ENCODE measurements around the gene MAST4. TPM values are rescaled to one million over a fixed set of nuclear protein-coding genes. Genes with fewer than 3 reads are reported as not detected.

Gene MAST4
- total and polyA plus RNA-seq, 8 donors = 5.9 to 29.7 (median 10.0) TPM

GRCh38 chr5:67035098-67035740, 439.0 kb downstream of the MAST4 start:
- TF ChIP-seq CTCF (IDR thresholded peaks at IDR 0.05) = no peak
- Histone ChIP-seq H3K27me3 (no peaks in the 10 kb centered on the region), H3K9me3 (no peaks in the 10 kb centered on the region), H3K27ac (no peak overlapping the region), H3K4me1 (peaks cover 0 to 22% (median 9%) of the 10 kb centered on the region in 3 donors), H3K4me3 (no peak overlapping the region), H3K36me3 (no peaks in the 10 kb centered on the region)
- WGBS, 2 donors = 87 to 88% methylated on average over 4 of the region's 4 CpGs
- no peak for FAIRE-seq
- intact Hi-C loops (cut with DNase I) = no loop called here
- DNase-seq = no peak
- no peak for ATAC-seq

- 58 to 81% methylated on average over 1 of the region's 1 CpG for WGBS, 2 donors
- Histone ChIP-seq H3K4me1 (peaks cover 0 to 4% (median 0%) of the 10 kb centered on the region in 3 donors), H3K27ac (no peak overlapping the region), H3K9me3 (no peaks in the 10 kb centered on the region), H3K36me3 (no peaks in the 10 kb centered on the region), H3K27me3 (no peaks in the 10 kb centered on the region), H3K4me3 (no peak overlapping the region)
- ATAC-seq (peak in 1 of 4 donors; percentile 32), DNase-seq (no peak), FAIRE-seq (no peak)
- no peak for TF ChIP-seq CTCF (IDR thresholded peaks at IDR 0.05)
- intact Hi-C loops (cut with DNase I) = no loop called here
These were observed 441.0 kb downstream of the MAST4 start for GRCh38 chr5:67037171-67037570.

GRCh38 chr5:67038817-67039603, 442.8 kb downstream of the MAST4 start:
- WGBS, 2 donors = 82 to 83% methylated on average over 4 of the region's 4 CpGs
- ATAC-seq (no peak), DNase-seq (no peak), FAIRE-seq (no peak)
- Histone ChIP-seq H3K36me3 (no peaks in the 10 kb centered on the region), H3K27ac (no peak overlapping the region), H3K27me3 (no peaks in the 10 kb centered on the region), H3K9me3 (no peaks in the 10 kb centered on the region), H3K4me3 (no peak overlapping the region), H3K4me1 (no peaks in the 10 kb centered on the region)
- no peak for TF ChIP-seq CTCF (IDR thresholded peaks at IDR 0.05)
- intact Hi-C loops (cut with DNase I) = no loop called here

GRCh38 chr5:67042176-67043003, 446.2 kb downstream of the MAST4 start:
- TF ChIP-seq CTCF (IDR thresholded peaks at IDR 0.05) = no peak
- intact Hi-C loops (cut with DNase I) = no loop called here
- WGBS, 2 donors = 77 to 81% methylated on average over 12 of the region's 12 CpGs
- Histone ChIP-seq H3K36me3 (no peaks in the 10 kb centered on the region), H3K27ac (no peak overlapping the region), H3K27me3 (no peaks in the 10 kb centered on the region), H3K9me3 (no peaks in the 10 kb centered on the region), H3K4me1 (peaks cover 0 to 13% (median 4%) of the 10 kb centered on the region in 3 donors), H3K4me3 (no peak overlapping the region)
- FAIRE-seq (no peak), DNase-seq (no peak), ATAC-seq (no peak)

Data from pancreas (tissue), 10 donors.